GM19468 (cell line): ENCODE results near the gene CLEC10A.

Source experiments
- ATAC-seq: cut with Tn5 transposase; IDR thresholded peaks from one replicate; pipeline ENCODE4 v1.9.1; 2021; ENCODE audit warnings: mild to moderate bottlenecking, moderate library complexity, moderate number of reproducible peaks; ENCODE audit not compliant: unreplicated experiment; ENCODE audit errors: extremely low read depth

Gene CLEC10A

GRCh38 chr17:7043497-7044198 lies 36.4 kb downstream of the CLEC10A start, which contains the start of gene SLC16A11:
Gene SLC16A11, minus strand, starts transcription at chr17:7044092. Its CDS starts 579 bp downstream, at chr17:7043513.
- no peak for ATAC-seq

- no peak for ATAC-seq
Measured at GRCh38 chr17:7043182-7043496, 36.9 kb downstream of the CLEC10A start.

GRCh38 chr17:7042501-7043181 lies 37.4 kb downstream of the CLEC10A start:
- ATAC-seq: no peak

GRCh38 chr17:7041607-7042500 lies 38.2 kb downstream of the CLEC10A start:
- no peak for ATAC-seq

GRCh38 chr17:7039832-7040231 lies 40.2 kb downstream of the CLEC10A start:
- ATAC-seq: no peak

GRCh38 chr17:7038025-7038862 lies 41.8 kb downstream of the CLEC10A start:
- ATAC-seq: no peak

GRCh38 chr17:7035591-7036368 lies 44.3 kb downstream of the CLEC10A start, which contains the start of gene SLC16A13:
Gene SLC16A13, plus strand, starts transcription at chr17:7036015. Its CDS starts 368 bp downstream, at chr17:7036383.
- peak; percentile 62 for ATAC-seq

GRCh38 chr17:7034955-7035590 lies 45.0 kb downstream of the CLEC10A start:
- no peak for ATAC-seq

GRCh38 chr17:7029659-7030058 lies 50.4 kb downstream of the CLEC10A start:
- ATAC-seq: no peak

GRCh38 chr17:7029096-7029495 lies 51.0 kb downstream of the CLEC10A start:
- no peak for ATAC-seq

GRCh38 chr17:7027335-7027734 lies 52.7 kb downstream of the CLEC10A start:
- ATAC-seq: no peak

GRCh38 chr17:7026471-7027115 lies 53.5 kb downstream of the CLEC10A start:
- no peak for ATAC-seq

GRCh38 chr17:7025245-7025644 lies 54.8 kb downstream of the CLEC10A start:
- no peak for ATAC-seq
